Gastrocnemius medialis (tissue), 4 donors: ENCODE data around the gene NUTM2G.
"Not testable (repeated sequence)": the region's sequence is repeated elsewhere in the genome, so short reads cannot be mapped to it uniquely, and the experiment has no call there.

Experiments used
- POLR2A ChIP-seq, 2 donors: fragments of 450-650 bp; IDR thresholded peaks; one replicate each; pipeline ENCODE4 v1.6.1; 2017; ENCODE audit warnings: antibody characterized with exemption in 2 of 2, mild to moderate bottlenecking in 2 of 2, moderate library complexity in 2 of 2
- TF ChIP-seq, protein P1 (sequence below), 5 experiments: fragments of 450-650 bp in 3 of 5; fragments of 200-600 bp in 2 of 5; sonication (generic) in 2 of 5; IDR thresholded peaks in 4 of 5; conservative IDR thresholded peaks in 1 of 5; 1 replicate in 4 of 5; 2 replicates in 1 of 5; pipeline ENCODE4 v1.5.1; 2016 to 2019; ENCODE audit warnings: antibody characterized with exemption in 5 of 5, mild to moderate bottlenecking in 3 of 5, moderate library complexity in 3 of 5

DNA sequence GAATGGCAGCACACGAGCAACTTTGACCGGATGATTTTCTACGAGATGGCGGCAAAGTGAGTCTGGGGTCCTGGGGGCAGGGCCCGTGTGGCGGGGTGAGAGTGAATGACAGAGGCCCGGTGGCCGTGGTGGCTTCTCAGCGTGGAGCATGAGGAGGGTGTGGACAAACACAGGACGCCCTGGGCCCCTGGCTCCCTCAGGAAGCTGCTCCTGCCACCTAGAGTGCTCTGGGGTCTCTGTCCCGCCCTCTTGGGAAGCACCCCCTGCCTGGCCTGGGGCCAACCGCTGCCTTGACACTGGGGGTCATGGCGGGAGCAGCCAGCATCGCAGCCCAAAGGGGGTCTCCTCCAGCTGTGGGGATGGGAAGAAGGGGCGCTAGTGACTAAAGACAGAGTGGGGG lies 6.8 kb downstream of the NUTM2G start:
- TF ChIP-seq, protein P1, sequence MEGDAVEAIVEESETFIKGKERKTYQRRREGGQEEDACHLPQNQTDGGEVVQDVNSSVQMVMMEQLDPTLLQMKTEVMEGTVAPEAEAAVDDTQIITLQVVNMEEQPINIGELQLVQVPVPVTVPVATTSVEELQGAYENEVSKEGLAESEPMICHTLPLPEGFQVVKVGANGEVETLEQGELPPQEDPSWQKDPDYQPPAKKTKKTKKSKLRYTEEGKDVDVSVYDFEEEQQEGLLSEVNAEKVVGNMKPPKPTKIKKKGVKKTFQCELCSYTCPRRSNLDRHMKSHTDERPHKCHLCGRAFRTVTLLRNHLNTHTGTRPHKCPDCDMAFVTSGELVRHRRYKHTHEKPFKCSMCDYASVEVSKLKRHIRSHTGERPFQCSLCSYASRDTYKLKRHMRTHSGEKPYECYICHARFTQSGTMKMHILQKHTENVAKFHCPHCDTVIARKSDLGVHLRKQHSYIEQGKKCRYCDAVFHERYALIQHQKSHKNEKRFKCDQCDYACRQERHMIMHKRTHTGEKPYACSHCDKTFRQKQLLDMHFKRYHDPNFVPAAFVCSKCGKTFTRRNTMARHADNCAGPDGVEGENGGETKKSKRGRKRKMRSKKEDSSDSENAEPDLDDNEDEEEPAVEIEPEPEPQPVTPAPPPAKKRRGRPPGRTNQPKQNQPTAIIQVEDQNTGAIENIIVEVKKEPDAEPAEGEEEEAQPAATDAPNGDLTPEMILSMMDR (IDR thresholded peaks at IDR 0.05 in 4 of 5, conservative IDR thresholded peaks at IDR 0.05 in 1 of 5) = not testable (repeated sequence)
- not testable (repeated sequence) for TF ChIP-seq POLR2A (IDR thresholded peaks at IDR 0.05)
